Endometrial microvascular endothelial cells (primary cell): ENCODE results near the gene ADRM1. TPM values are rescaled to one million over a fixed set of nuclear protein-coding genes. Genes with fewer than 3 reads are reported as not detected.

Source experiments
- in situ Hi-C: cut with HindIII; loops from 2 replicates; pipeline ENCODE4 v1.10.0; 2017; ENCODE audit warnings: low sequenced_read_pairs, low pct_unique_long_range_greater_than_20kb; ENCODE audit errors: inconsistent ontology term
- total RNA-seq: library from RNA; depleted of rRNA; stranded (reverse); fragments of >200 nt; gene quantifications from one replicate; pipeline ENCODE4 v1.2.3, GENCODE V29; 2015; ENCODE audit errors: inconsistent ontology term

Gene ADRM1
- 309 TPM for total RNA-seq

- in situ Hi-C loops: no loop called here
Measured at GRCh38 chr20:62302341-62303061, at the start of gene ADRM1. Gene ADRM1 (plus strand): TSS chr20:62302997. CDS start chr20:62303569, 572 bp downstream.

- in situ Hi-C loops: no loop called here
Measured at GRCh38 chr20:62253398-62253797, 49.4 kb upstream of the ADRM1 start.

GRCh38 chr20:62254021-62254724, 48.6 kb upstream of the ADRM1 start:
- in situ Hi-C loops: no loop called here

- in situ Hi-C loops: no loop called here
Measured at GRCh38 chr20:62255976-62256375, 46.8 kb upstream of the ADRM1 start.

GRCh38 chr20:62258499-62259293, 44.1 kb upstream of the ADRM1 start:
- in situ Hi-C loops: no loop called here

GRCh38 chr20:62259294-62259565, 43.6 kb upstream of the ADRM1 start:
- in situ Hi-C loops: no loop called here

- in situ Hi-C loops: no loop called here
Measured at GRCh38 chr20:62262064-62262463, 40.7 kb upstream of the ADRM1 start.

- in situ Hi-C loops: no loop called here
Measured at GRCh38 chr20:62263396-62263795, 39.4 kb upstream of the ADRM1 start.

- in situ Hi-C loops: no loop called here
Measured at GRCh38 chr20:62265365-62265764, 37.4 kb upstream of the ADRM1 start.

- in situ Hi-C loops: no loop called here
Measured at GRCh38 chr20:62266340-62266739, 36.5 kb upstream of the ADRM1 start.

GRCh38 chr20:62266851-62267250, 35.9 kb upstream of the ADRM1 start:
- in situ Hi-C loops: no loop called here

- in situ Hi-C loops: no loop called here
Measured at GRCh38 chr20:62267543-62267942, 35.3 kb upstream of the ADRM1 start.

- in situ Hi-C loops: no loop called here
Measured at GRCh38 chr20:62268228-62268900, 34.4 kb upstream of the ADRM1 start.

- in situ Hi-C loops: no loop called here
Measured at GRCh38 chr20:62269378-62269777, 33.4 kb upstream of the ADRM1 start.

GRCh38 chr20:62269871-62270270, 32.9 kb upstream of the ADRM1 start:
- in situ Hi-C loops: no loop called here

- in situ Hi-C loops: no loop called here
Measured at GRCh38 chr20:62272200-62272599, 30.6 kb upstream of the ADRM1 start.

GRCh38 chr20:62273416-62273815, 29.4 kb upstream of the ADRM1 start:
- in situ Hi-C loops: no loop called here

GRCh38 chr20:62274332-62274950, 28.4 kb upstream of the ADRM1 start:
- in situ Hi-C loops: no loop called here

GRCh38 chr20:62275219-62275618, 27.6 kb upstream of the ADRM1 start:
- in situ Hi-C loops: no loop called here
